ENCODE results near the gene INPP4A.

The INPP4A gene

DNA sequence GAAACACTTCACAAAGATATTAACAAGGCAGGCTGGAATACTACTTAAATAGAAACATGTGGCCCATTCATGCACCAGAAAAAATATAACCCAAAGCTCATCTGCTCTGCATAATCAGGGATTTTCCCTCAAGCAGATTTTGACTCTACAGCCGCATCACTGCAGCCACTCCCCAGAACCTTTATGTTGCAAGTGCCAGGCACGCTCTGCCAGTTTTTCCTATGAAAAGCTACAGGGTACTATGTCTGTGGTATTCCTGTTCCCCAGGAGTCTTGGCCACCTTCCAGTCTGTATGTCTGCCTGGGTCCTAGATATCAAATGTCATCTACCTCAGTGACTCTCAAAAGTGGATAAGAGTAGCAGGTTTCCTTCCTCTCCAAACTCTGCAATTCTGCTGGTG is 159.9 kb downstream of the INPP4A start:
- no peak for DNase-seq

DNA sequence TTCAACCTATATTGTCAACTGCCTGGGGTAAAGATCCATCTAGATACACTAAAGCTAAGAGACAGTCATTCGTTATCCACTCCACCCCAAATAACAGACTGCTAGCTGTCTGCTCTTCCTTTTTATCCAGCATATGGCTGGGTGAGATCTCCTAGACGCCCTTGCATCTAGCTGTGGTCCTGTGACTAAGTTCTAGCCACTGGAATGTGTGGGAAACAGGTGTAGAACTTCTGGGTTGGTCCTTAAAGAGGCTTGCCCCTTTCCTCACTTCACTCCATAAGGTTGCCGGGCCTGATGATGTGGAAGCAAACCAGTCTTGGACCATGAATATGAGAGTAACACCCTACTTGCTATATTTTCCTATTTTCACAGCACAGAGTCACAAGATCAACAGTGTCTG is 160.4 kb downstream of the INPP4A start:
- no peak for DNase-seq

DNA sequence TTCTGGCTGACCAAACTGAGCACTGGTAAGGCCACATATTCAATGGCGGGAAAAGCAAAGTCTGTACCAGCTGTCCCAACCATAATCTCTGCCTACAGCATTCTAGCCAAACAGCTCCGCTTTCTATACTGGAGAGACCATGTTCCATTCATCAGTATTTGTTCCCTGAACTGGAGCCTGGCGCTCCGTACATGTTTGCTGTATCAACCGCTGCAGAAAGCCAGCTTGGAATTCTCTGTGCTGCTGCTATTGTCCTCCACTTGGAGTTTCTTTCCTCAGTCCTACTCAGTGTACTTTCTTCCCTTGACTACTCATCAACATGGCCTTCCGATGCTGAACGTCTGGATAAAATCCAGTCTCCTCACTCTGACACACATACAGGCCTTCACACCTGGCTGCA is 161.8 kb downstream of the INPP4A start:
- DNase-seq, result no peak

DNA sequence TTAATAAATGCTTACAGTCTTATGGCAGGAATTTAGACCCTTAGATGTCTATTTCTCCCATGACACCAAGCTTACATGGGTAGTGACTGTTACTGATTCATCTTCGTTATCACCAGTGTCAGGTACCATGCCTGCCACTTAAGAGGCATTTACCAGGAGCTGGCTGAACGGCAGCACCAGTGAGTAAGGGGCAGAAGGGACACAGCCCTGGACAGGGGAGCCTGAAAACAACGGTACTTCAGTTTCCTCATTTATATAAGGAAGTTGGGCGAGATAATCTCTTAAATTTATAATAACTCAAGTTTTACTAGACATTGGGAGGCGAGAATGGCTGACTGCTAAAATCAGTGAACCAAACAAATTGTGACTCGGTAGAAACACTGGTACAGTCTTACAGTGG is 162.4 kb downstream of the INPP4A start:
- no peak for DNase-seq

DNA sequence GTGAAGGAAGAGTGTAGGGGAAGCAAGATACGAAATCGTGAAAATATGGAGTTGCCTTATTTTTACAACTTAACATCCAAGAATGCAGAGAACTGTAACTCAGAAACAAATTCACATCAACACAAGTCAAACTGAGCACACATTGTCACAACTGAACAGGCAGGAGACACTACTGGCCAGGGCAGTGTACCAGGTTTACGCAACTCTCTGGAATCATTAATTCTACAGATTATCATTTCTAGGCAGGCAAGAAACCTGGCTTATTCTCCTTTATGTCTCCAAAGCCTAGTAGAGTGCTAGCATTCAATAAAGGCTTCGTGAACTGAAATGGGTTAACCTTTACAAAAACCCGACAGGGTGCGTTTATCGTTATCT is 163.1 kb downstream of the INPP4A start:
- DNase-seq, result no peak

DNA sequence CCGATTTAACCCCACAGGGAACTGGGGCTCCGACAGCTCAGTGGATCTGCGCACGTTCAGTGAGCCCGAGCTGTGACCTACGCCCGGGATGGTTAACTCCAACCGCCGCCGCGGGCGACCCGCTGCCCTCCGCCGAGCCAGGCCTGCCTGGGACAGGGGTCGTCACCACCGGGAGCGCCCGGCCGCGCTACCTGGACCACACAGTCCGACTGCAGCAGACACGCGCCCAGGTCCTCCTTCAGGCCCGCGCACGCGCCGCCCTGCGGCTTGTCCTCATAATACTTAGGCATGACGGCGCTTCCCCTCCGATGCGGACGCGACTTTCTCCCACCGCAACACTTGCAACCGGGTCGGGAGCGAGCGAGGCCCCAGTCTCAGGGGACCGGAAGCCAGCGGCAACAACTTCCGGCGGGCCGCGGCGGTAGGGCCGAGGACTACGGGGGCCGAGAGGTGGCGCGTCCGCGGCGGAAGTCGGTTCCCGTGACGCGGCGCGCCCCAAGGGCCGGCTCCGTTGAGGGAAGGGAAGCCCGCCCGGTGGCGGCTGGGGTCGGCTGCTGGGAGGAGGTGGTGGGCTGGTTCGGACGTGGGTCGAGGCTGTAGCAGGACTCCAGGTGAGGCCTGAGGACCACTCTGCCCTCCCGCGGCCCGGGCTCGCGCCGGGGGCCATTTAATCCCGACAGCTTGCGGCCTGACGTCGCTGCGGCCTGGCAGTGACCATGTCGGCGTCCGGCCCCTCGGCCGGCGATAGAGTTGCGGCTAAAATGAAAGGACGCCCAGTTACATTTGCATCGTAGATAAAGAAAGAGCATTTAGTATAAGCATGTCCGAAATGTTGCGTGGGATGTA is 163.7 kb downstream of the INPP4A start, which contains the start of the genes COA5 and UNC50:
Gene COA5, minus strand, starts transcription at position 397 of the 846 bp plus-strand sequence. Its CDS starts 107 bp downstream, at position 290.
Gene UNC50, plus strand, starts transcription at position 474 of the 846 bp plus-strand sequence. CDS start 1,171 bp downstream, outside the sequence.
- peak; percentile 91 for DNase-seq

DNA sequence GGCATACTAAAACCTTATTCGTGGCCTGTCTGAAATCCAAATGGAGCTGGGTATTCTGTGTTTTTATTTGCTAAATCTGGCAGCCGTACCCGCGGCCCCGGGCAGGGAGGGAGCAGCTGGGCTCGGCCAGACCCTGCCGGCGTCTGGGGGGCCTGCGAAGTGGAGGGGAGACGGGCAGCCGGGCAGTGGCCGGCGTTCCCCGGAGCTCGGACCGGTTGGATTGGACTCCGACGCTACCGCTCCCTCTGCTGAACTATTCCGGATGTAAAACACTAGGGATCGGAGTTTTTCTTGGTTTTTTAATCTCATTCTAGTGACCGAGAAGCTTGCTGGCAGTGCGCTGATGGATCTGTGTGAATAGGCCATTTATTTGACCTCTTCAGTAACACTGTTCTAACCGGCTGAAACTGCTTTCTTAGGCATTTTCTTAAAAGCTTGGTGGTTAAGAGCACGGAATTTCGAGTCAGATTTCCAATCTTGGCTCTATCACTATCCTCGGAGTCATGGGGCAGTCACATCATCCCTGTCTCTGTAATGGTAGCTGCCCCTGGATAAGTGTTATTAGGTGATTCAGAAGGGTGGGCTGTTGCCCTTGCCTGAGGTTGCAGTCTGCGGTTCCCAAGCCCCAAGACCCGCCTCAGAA is 164.4 kb downstream of the INPP4A start:
- DNase-seq, result no peak

DNA sequence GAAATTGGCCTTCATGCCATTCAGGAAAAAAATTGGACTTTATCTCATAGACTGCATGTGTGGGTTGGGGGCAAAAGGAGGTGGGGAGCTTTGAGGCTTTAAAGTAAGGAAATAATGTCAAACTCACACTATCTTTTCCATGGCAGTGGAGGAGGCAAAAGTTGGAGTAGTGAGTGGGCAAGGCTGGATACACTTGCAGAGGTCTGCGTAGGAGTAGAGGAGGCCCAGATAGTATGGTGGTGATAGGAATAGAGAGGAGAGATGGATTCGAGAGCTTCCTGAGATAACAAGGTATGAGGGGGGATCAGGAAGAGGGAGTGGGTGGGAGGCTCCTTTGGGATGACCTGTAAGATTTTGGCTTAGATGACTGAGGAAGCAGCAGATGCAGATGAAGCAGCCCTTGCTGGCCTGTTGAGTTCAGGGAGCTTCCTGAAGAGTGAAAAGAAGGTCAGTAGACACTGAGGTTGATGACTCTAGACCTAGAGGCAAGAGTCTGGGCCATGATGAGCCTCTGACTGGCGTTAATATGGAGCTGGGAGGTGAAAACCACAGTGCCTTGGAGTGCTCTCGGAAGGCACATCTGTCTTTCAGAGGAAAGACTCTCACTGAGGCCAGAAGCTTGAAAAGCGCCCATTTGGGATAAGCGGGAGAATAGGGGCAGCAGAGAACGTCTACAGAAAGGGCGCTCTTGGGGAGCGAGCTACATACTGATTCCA is 169.5 kb downstream of the INPP4A start:
- DNase-seq, result no peak

DNA sequence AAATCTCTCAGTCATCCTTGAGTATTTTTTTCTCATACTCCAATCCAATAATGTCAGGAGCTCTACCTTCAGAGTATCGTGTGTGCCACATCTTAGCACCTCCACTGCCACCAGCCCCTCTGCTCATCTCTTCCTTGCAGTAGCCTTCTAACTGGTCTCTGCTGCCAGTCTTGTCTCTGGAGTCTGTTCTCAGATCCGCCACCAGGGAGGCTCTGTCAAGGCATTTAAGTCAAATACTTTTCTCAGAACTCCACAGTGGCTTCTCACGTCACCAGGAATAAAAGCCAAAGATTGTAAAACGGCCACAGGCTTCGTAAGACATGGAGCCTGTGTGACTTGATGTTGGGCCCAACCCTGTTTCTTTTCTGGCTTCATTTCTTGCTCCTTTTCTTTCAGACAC is 170.8 kb downstream of the INPP4A start:
- no peak for DNase-seq

DNA sequence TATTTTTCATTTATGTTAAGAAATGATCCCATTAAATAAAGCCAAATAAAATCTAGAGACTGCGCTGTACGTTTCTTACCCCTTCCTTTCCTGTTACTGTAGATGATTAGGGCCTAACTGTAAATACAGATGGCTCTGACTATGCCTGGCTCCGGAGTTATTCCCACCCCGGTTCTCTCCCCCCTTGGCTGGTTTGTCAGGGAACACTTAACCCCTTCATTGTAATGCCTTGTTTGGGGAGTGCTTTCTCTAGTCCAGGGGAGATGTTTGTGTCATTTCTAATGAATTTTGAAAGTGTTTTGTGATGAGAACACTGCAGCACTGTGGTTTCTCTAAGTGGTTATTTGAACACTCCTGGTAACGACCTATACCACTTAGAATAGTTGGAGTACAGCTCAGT is 172.5 kb downstream of the INPP4A start:
- DNase-seq, result no peak

DNA sequence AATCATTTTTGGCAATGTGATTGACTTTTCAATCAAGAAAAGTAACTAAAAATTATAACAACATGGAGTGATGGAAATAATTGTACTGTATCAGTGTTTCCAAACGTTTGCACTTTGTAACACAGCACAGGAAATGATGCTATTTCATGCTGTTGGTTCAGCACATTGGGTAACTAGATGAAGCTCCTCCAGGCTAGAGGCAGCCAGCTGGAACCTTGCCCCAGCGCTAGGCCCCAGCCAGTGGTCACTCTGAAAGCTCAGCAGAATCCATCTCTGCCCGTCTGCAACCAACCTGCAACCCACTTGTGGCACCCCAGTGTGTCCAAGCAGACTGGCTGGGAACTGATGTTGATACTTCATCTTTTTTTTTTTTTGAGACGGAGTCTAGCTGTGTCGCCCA is 179.0 kb downstream of the INPP4A start:
- DNase-seq, result no peak

DNA sequence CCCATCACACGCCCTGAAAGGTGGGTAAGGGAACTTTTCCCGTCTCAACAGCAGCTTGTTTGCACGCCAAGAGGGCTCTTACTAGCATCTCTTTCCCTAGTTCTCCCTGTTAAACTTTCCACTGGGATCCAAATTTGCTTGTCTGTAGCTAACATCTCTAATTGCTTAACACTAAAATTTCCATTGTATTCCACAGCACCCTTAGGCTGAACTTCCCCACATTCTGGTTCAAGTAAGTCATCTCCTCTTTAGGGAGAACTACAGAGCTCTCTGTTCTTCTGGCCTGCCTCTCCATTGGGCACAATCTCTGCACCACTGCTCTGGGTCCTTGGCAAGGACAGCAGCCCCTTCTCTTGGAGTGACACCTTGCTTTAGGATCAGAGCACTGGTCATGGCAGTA is 187.7 kb downstream of the INPP4A start:
- DNase-seq, result no peak

DNA sequence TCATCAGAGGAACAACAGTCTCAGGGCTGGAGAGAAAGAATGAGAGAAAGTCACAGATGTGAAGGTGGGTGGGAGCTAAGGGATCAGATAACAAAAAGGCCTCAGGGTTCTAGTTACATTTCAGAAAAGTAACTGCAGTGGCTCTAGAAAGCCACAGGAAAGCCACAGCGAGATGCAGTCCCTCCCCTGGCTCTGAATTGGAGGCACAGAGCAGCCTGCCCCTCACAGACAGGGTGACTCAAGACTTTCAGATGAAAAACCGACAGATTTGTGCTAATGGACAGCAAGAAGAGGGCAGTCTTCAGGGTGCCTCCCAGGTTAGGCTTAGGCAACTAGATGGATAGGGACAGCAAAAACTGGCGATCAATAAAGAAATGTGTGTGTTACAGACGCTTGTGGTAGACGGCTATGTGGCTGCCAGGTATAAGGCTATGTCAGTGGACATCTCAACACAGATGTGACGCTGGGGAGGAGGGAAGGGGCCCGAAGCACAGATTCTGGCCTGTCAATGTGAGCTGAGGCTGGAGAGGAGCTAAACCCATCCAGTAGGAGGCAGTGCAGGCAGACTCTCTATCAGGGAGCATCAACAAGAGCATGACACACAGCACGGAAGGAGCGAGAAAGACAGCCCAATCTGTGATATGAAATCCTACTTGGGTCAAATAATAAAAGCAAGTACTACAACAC is 189.9 kb downstream of the INPP4A start:
- peak; percentile 34 for DNase-seq

DNA sequence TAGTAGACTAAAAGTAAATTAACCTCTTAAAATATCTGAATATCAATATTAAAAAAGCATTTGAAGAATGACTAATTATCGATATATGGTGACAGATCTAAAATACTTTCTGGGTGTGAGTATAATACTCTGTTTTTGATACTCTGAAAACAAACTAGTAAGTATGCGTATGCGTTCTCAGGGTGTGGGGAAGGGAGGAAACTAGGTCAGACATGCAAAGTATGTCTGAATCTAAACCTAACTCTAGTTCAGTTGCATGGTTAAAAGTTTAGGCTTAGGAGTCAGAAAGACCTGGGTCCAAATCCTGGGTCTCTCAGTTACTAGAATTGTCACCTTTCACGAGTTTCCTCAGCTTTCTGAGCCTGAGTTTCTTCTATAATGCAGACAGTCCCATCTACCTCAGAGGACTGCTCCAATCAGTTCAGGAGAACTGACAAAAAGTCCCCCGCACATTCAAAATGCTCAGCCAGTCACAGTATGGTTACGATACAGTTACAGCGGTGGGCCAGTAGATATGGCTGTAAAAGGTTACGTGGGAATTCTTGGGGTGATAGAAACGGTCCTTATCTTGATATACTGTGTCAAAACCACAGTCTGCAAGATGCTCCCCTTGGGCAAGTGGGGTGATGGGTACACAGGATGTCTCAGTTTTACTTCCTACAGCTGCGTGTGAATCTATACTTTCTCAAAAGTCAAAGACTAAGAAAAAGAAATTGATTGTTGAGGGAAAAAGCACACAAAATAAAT is 192.9 kb downstream of the INPP4A start:
- DNase-seq, result no peak

DNA sequence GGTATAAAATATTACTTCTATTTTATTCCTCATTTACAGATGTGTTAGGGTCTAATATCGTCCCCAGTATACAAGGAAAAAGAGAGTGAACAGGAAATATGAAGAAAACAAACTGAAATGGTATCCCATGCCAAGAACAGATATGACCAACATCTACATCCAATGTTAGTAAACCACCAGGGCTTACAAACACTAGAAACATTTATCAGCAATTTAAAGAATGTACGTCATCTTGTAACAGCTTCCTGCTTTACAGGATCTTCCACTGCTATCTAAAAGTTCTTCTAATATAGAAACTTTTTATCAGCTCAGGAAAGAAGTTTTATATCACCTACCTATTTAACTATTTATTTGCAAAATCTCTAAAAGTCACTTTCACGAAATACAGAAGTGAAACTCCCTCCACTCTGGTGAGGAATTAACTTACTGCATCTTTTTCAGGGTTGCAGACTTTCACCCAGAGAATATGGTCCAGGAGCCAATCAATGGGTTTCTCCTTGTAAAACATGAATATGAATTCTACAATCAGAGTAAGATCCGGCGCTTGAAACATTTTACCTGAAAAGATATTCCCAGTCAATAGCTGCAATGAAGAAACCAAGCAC is 198.9 kb downstream of the INPP4A start:
- DNase-seq, result no peak

All from stimulated activated CD4-positive, alpha-beta T cell treated with anti-CD3 and anti-CD28 coated beads, Interleukin-12 subunit alpha, Interleukin-12 subunit beta, amount 100 ng/mL, for 4 hours (primary cell).